HG02571 (cell line): ENCODE results near the gene ALX1.
A peak's percentile ranks its signal among the peaks of the same experiment; 100 is the strongest.

ENCODE experiments used
- ATAC-seq: cut with Tn5 transposase; IDR thresholded peaks from one replicate; pipeline ENCODE4 v1.9.1; 2021; ENCODE audit warnings: mild to moderate bottlenecking, moderate library complexity; ENCODE audit not compliant: unreplicated experiment

ALX1 gene

DNA sequence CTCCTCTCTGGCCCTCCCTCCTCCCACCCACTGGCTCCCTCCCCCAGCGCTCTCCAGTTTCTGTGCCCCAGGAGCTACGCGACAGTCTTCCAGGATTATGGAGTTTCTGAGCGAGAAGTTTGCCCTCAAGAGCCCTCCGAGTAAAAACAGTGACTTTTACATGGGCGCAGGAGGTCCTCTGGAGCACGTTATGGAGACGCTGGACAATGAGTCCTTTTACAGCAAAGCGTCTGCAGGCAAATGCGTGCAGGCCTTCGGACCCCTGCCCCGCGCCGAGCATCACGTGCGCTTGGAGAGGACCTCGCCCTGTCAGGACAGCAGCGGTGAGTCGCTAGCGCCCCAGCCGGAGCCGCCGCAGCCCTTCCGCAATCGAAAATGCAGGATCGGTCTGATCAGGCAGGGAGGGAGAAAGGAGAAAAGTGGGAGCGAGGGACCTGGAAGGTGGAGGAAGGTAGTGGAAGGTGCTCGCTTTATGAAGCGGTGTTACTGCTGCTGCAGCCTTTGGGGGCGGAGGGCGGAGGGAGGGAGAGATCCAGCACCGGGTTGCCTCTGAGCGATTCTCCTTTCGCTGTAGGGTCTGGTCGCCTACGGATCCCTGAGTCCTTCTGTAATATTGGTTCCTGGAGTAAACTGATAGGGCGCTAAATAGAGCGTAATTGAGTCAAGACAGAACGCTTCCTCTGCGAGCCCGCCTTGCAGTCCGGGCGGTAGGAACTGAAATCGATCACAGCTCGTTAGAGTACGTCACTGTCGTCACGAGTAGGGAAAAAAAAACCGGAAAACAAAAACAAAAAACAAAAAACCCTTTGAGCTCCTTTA lies at the start of gene ALX1:
Gene ALX1 (plus strand): TSS at position 56 of the 819 bp plus-strand sequence. CDS start 42 bp downstream, at position 98.
- peak; percentile 70 for ATAC-seq

DNA sequence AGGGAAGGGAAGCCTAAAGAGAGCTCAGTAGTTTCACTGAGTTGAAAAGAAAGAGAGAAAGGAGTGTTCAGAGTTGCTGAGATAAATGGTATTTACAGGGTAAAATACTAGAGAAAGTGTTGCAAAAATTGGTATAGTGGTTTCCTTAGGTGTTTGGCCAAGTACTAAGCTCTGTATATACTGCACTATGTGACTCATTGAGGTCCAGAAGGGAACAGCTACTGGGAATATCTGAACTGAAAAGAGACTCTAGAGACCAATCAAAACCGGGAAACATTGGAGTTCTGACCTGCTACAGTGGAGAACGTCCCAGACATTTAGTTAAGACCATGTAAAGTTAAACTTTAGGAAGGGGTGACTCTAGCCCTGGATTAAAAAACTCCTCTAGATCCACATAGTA lies 42.7 kb upstream of the ALX1 start:
- no peak for ATAC-seq

DNA sequence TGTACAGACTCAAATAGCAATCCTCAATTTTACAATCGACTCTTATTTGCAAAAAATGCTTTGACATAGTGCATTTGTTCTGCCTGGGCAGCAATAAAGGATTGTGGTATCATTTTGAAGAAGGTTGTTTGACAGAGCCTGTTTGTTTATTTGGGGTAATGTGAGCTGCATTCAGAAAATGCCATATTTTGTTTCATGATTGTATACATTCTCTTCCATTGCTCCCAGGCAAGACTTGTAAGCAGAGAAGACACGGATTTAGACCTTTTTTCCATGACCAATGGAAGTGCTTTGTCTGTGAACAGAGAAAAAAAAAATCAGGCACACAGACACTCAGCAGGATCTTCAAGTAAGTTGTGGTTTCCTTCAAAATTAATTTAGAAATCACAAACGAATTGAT lies 35.5 kb upstream of the ALX1 start:
- ATAC-seq, result no peak

DNA sequence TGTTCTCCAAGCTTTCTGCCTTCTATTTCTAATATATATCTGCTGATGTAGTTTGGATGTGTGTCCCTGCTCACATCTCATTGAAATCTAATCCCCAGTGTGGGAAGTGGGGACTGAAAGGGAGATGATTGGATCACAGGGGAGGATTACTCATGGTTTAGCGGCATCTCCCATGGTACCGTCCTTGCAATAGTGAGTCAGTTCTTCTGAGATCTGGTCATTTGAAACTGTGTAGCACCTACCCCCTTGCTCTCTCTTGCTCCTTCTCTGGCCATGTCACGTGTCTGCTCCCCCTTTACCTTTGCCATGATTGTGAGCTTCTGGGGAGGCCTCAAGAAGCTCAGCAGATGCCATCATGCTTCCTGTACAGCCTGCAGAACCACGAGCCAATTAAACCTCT lies 26.2 kb upstream of the ALX1 start:
- no peak for ATAC-seq

DNA sequence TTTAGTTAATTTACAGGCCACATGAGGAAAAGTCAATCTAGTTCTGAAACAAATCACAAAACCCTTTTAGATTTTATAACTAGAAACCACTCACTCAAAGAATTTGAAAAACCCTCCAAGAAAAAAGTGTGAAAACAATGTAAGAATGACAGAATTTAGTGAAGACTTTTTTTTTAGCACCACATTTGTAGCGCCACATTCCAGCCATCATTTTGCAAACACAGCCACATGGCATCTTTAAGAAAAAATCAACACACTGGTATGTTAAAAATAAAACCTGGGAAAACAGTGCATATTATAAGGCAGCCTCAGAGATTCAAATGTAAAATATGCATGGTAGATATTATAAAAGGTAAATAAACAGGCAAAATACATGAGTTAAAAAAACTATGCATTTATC lies 22.3 kb upstream of the ALX1 start:
- ATAC-seq, result no peak

DNA sequence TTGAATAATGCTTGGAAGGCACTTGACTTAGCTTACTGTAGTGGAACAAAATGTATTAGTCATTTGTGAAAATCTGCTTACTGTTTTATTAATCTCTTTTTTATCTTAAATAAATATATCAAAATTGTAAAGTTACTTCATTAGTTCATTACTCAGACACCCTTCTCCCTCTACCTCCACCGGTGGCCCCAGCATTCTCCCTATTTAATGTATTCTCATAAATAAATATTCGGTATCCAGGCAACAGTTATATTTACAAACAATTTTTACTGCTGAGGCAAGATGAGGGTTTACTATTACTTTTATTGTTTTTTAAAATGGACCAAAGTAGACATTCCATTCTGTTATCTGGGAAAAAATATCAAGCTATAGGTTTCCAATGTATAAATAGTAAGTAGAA lies 19.6 kb upstream of the ALX1 start:
- no peak for ATAC-seq

DNA sequence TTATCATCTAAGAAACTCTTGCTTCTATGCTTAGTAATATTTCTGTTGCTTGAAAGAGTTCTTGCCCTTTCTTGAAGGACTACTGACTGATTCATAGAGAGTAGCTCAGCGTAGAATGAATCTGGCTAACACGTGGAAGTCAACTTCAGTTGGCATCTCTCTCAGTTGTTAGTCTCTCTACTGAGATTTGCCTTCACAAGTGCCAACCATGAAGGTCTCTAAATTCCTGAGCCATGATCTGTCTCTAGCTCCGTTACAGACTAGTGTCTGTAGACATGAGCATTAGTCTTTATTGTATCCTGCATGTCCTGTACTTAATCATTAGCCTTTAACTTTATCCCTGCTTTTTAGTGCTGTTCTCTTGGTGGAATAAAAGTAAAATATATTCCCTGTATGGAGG lies 19.1 kb upstream of the ALX1 start:
- ATAC-seq, result no peak

DNA sequence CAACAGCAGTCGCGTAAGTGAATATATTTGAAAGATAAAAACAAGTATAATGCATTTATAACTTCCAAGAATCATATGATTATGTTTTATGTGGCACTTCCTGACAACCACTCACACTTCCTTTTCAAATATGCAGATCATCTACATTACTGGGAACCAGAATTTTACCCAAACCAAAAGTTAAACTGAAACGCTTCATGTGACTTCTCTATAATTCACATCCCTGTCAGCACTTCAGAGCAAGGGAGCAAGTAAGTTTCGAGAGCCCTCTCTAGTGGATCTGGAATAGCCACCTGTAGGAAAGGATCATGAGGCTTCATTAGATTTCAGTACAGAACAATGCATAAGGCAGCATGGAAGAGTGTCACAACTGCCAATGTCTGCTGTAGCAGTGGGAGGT lies 13.7 kb upstream of the ALX1 start:
- ATAC-seq, result no peak

DNA sequence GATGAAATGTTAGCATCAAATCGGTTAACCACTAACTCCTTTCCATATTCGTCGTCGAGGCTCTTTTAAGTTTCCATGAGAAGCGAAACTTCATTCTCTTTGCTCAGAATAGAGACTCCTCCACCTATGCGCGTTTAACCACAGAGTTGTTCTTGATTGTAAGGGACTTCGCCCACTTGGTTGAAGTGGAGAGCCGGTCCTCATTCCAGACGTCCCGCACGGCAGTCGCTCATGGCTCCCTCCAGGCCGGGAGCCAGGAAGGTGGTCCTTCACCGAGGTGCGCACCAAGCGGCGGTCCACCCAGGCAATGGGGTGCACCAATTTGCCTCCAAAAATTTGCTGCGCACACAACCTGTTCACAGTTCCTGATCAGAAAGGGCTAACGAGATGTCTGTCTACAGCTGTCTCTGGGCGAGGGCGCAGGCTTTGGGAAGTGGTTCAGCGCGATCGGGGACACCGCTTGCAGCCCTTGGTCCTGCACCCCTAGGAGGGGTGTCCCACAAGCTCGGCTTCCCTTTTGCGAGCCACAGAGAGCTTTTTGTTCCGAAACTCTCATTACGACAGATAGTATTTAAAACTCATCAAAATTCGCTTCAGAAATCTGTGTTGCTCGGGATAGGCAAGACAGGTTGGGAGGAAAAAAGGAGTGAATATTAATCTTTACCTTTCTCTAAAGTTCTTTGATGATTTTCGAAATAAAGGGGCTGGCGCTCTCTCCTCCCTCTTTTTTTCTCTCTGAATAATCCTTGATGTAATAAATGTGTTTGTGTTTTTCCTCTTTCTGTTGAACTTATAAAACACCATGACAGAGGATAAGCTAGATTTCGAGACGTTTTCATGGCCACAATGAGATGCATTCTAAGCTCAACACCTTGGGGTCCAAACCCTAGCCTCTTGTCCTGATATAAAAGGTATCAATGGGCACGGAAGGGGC lies 6.4 kb upstream of the ALX1 start:
- no peak for ATAC-seq

DNA sequence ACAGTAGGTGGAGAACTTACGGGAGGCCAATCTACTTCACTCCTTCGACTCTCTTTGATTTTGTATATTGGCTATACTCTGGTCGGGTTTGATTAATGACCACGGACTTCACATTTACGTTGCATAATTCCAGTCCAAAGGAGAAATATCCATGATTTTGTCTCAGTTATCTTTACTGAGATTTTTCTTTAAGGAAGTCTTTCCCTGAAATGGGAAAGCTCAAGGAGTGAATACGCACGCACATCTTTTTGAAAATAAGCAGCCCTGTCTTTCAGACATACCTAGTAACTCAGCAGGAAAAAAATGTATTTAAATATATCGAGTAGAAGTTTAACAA lies 5.7 kb upstream of the ALX1 start:
- ATAC-seq, result no peak

DNA sequence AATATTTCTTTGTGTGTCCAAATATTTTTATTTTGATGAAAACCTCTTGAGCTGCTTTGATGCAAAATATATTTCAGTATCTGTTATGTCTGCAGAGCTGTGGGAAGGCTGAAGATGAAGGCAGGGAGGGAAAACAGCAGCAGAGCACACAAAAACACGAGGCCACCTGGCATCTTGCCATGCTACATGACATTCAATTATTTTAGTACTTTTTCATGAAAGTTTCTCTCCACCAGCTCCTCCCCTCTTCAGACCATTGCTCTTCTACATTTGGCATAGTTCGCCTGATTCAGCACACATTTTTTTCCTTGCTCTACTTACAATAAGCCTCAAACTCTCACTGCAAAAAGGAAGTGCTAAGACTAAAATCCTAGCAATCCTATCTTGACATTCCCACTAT lies 4.6 kb upstream of the ALX1 start:
- ATAC-seq, result no peak

DNA sequence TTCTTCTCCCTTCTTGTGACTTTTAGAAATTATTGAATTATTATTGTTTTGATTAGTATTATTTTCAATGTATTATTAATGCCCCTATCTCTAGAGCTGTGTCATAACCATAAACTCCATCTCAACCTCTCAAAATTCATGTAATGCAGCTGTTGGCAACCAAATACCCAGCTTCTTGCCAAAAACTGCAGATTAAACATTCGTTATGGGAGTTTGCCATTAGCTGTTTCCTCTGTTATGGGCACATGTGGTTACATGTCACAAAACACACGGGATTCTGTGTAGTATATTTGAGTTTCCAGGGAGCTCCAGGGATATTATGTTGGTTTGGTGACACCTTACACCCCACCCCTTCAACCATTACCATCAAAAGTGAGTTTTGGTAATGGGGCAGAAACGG lies 2.8 kb upstream of the ALX1 start:
- ATAC-seq, result no peak

DNA sequence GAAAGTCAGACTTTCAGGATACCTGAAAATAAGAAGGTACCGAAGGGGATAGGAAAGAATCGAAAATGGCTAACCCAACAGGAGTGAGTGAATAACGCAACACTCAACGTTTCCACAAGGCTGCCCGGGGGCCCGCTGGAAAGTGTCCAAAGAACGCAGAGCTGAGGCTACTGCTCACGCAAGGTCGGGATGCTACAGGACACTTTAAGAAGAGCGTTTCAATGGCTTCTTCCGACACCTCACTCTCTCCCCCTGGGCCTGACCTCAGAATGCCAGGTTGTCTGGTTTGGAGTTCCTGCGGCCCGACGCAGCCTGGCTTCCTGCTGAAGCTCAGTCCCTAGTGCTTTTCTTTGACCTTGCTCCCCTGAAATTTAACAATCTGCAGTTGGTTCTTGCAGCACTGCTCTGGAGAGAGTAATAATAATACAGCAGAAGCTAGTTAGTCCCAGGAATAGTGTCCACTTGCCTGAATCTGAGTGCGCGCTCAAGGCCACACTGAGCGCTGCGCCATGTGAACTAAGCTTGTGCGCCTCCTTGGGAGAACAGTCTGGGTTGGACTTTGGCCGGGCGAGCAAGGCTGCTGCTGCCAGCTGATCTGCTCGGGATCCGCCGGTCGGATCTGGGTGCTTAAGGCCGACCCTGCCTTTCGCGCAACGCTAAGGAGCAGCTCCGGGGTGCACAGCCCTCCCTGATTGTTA lies 2.0 kb upstream of the ALX1 start:
- ATAC-seq, result no peak

DNA sequence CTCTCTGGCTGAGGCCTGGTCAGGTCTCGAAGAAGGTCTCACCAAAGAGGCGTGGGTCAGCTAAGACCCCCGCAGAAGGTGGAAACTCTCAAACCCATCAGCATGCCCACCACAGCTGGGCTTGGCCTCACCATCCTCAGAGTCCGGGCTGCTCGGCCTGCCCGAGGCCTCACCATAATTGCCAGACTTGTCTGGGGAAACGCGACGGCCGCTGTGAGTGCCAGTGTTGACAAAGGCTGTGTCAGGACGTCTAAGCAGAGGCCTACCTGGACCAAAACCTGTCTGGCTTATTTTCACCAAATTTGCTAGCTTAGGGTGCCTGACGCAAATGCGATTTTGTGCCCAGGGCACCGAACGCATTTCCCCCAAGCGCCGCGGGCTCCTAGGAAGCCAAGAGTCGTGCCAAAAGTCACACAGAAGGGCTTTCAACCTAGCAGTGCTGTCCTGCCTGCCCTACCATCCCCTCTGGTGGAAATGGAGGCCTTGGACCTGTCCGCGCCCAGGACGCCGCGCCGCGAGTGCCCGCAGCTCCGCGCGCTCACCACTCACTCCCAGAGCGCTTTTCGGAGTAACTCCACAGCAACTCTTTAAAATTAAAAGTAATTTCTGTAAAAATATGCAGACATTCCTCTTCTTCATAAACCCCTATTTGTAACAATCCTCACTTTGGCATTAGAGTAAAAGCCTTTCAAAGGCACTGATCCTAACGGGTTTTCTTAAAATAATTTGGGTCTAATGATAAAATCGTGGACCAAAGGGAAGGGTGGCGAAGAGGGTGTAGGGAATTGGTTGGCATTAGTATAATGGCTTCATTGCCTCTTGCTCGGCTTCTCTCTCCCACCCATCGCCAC lies 1.2 kb upstream of the ALX1 start:
- ATAC-seq, result no peak

DNA sequence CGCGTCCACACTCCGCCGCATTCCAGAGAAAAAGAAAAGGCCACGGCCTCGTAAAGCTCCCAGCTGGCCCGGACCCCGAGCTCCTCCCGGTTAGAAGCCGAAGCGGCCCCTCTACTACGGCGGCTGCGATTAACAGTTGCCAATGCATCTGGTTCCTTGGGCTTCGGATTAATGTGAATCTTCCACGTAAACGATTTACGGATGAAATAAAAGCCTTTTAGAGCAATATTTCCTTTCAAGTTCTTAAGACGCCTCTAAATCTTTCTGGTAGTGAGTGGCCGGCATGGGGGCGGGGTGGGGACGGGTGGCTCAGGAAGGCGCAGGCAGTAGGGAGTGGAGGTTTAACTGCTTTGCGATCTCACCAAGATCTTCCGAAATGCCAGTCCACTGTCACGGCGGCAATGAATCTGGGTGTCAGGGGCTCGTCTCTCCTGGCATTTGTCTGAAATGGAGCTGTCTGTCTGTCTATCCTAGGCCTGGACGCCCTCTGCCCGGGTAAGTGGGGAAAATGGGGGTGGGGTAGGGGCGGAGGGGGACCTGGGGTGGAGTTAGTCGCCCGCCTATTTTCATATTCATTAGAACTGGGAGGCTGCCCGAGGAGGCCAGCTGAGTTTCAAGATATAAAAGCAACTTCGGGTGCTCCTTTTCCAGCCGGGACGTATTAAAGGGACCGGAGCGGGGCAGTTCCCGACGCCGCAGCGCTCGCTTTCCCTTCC lies 413 bp upstream of the ALX1 start:
- ATAC-seq, result no peak

DNA sequence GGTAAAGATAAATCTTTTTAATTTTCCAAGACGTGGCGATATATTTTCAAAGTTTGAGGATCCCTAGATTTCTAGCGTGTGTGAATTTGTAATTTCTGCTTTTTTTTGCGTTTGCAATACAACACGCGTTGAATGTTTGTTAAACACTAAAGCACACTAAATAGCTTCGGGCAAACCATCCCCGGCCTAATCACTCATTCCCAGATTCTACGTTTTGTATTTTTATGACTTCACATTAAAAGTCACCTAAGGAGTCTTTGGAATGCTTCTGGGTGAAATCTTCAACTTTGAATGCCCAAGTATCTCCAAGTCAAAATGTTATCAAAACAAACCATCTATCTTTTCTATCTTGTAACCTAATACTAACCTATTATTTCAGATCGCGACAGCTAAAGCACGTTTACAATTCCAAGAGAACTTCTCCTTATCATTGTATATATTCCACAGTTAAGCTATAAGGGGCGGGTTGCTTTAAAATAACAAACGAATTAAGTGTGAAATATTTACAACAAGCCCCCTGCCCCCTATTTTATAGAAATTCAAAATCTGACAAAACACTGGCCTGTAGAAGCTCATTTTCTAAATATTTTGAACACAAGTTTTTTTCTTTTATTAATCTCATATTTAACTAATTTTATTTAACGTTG lies 1.1 kb downstream of the ALX1 start:
- peak; percentile 4 for ATAC-seq

DNA sequence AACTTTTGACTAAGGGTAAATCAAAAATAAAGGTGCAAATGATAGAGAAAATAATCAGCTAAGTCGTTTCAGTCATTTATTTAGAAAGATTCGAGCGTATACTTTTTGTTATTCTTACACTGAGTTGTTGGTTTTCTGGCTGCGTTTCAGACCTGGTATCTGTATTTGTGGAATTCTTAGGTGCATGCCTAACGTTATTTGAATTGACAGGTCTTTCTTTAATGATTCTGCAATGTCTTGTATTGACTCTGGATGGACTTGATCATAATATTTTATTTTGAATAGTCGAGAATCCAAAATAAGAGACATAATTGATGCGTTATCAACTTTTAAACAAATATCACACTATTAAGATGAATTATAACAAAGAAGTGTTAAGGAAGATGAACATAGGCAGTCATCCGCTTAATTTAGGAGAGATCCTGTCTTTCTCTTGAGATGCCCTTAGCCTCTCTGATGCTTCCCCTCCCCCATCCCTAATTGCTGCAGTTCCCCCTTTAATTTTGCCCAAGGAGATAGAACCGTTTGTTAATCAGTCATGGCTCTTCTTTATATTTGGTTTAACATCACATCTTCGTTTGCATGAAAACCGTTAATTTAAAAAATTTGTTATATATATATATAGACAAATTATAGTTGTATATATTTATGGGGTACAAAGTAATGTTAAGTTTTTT lies 1.8 kb downstream of the ALX1 start:
- ATAC-seq, result no peak

DNA sequence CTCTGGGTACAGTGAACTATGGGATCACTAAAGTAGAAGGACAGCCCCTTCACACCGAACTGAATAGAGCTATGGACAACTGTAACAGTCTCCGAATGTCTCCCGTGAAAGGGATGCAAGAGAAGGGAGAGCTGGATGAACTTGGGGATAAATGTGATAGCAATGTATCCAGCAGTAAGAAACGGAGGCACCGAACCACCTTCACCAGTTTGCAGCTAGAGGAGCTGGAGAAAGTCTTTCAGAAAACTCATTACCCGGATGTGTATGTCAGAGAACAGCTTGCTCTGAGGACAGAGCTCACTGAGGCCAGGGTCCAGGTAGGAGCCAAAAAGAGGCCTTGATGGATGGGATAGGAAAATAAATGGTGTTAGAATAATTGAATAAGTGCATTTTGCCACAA lies 3.5 kb downstream of the ALX1 start:
- no peak for ATAC-seq

DNA sequence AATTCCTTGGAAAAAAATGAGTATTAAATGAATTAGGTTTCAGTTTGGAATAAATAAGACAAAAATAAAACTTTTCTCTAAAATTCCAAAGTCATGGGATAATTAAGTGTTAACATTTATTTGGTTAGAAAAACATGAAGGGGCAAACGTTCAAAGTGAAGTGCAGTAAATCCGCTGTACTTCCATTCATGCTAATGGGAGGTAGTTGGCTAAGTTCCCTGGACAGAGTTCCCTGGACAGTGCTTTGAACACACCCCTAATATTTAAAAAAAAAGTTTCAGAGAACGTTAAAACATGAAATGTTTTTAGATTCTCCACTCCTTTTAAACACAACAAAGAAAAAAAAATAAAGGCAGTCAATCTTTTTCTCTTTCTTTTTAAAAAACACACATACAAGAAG lies 16.3 kb downstream of the ALX1 start:
- no peak for ATAC-seq
